ENCODE results near the gene THRSP.

DNA sequence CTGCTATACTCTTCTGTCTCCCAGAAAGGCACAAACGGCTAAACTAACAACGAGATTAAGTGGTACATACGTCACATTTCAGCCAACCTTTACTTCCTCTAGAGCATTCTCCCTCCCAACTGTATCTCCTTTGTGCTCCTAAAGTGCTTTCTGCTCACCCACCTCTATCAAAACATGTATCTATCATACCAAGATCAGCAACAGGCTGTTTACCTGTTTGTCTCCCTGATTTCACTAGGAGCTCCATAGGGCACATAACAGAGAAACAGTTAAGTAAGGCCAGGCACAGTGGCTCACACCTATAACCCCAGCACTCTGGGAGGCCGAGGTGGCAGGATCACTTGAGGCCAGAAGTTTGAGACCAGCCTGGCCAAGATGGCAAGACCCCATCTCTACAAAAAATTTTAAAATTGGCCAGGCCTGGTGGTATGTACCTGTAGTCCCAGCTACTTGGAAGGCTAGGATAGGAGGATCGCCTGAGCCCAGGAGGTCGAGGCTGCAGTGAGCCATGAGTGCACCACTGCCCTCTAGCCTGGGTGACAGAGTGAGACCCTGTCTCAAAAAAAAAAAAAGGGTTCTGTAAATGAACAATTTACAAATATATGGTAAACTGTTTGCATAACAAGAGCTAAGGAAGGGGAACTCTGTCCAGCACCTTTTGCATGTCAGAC, 13.2 kb downstream of the THRSP start:
- TF ChIP-seq TAF1 (IDR thresholded peaks at IDR 0.05; ENCODE audit: low read depth, low read length) (no peak), POLR2AphosphoS5 (IDR thresholded peaks at IDR 0.05; ENCODE audit: low read depth, low read length) (no peak), POU2F2 (IDR thresholded peaks at IDR 0.05; ENCODE audit: low read depth, low read length) (no peak), POLR2A (IDR thresholded peaks at IDR 0.05; ENCODE audit: low read depth, low read length) (no peak), SPI1 (IDR thresholded peaks at IDR 0.05; ENCODE audit: low read depth, low read length) (no peak), PAX5 (IDR thresholded peaks at IDR 0.05; ENCODE audit: insufficient read depth, low read length, severe bottlenecking) (no peak)
